Measurements from ENCODE around the gene SENP2. TPM values are rescaled to one million over a fixed set of nuclear protein-coding genes. Genes with fewer than 3 reads are reported as not detected.

SENP2 gene
- total RNA-seq, 4 donors from 2014 or later = 23.7 to 56.9 (median 30.6) TPM

DNA sequence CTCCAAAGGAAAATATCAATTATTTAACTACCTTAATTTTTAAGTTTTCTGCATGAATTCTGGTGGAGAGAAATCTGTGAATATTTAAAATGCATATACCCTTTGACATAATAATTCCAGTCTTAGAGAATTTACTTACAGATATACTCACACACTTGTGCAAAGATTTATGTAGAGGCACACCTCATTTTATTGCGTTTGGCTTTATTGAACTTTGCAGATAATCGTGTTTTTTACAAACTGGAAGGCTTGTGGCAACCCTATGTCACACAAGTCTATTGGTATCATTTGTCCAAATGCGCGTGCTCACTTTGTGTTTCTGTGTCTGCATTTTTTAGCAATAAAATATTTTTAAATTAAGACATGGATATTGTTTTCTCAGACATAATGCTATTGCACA lies 81.5 kb downstream of the SENP2 start:
- no peak for ATAC-seq (ENCODE audit: low FRiP score)
- no peak for TF ChIP-seq CTCF (IDR thresholded peaks at IDR 0.05)
- DNase-seq (ENCODE audit: low spot score) = no peak

- ATAC-seq (ENCODE audit: low FRiP score) (peak; percentile 42), DNase-seq (ENCODE audit: low spot score) (no peak)
- peak in 1 of 3 donors; percentile 28 for TF ChIP-seq CTCF (IDR thresholded peaks at IDR 0.05)
Observed at GRCh38 chr3:185677146-185677829, 91.2 kb downstream of the SENP2 start.

DNA sequence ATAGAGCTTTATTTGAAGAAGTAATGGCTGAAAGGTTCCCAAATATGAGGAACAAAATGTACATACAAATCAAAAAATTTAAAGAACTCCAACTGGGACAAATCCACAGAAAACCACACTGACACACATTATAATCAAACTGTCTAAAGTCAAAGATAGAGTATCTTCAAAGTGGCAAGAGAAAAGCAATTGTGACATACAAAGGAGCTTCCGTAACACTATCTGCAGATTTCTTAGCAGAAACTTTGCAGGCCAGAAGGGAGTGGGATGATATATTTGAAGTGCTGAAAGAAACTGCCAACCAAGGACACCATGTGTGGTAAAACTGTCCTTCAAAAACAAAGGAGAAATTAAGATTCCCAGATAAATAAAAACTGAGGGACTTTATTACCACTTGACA lies 91.9 kb downstream of the SENP2 start:
- no peak for TF ChIP-seq CTCF (IDR thresholded peaks at IDR 0.05)
- no peak for ATAC-seq (ENCODE audit: low FRiP score)

GRCh38 chr3:185680231-185680630 lies 94.1 kb downstream of the SENP2 start:
- DNase-seq (ENCODE audit: low spot score) = no peak
- TF ChIP-seq CTCF (IDR thresholded peaks at IDR 0.05) = no peak
- ATAC-seq (ENCODE audit: low FRiP score) = no peak

More for the DNA sequence above, 91.9 kb downstream of the SENP2 start:
- DNase-seq (ENCODE audit: low spot score) = no peak

Small RNA genes lying within 50 kb of the gene (small RNA-seq; reads per million reads assigned to genes)
- not detected for gene AC133473.1

Other genes starting within 250 kb of the SENP2 start
- gene MAP3K13, start 223.2 kb upstream of the SENP2 start, total RNA-seq = 10 to 100 TPM; 12.4 to 17.8 (median 16.3) TPM
- 10 to 100 TPM; 12.5 to 24.6 (median 13.4) TPM for gene TMEM41A, start 87.3 kb upstream of the SENP2 start, total RNA-seq
- under 1 TPM in 1 of 4 donors, not detected in 3; 0.25 TPM for gene LIPH, start 33.7 kb upstream of the SENP2 start, total RNA-seq
- gene IGF2BP2, start 238.7 kb downstream of the SENP2 start, total RNA-seq = 10 to 100 TPM in 3 of 4 donors, 1 to 10 TPM in 1; 7.3 to 48.9 (median 18.7) TPM

Measured in omental fat pad (tissue), 4 donors.